ENCODE data around the gene VWDE. TPM values are rescaled to one million over a fixed set of nuclear protein-coding genes. Genes with fewer than 3 reads are reported as not detected.

Gene VWDE
- total RNA-seq, 1 experiment from 2014 or later, result 3.1 TPM

DNA sequence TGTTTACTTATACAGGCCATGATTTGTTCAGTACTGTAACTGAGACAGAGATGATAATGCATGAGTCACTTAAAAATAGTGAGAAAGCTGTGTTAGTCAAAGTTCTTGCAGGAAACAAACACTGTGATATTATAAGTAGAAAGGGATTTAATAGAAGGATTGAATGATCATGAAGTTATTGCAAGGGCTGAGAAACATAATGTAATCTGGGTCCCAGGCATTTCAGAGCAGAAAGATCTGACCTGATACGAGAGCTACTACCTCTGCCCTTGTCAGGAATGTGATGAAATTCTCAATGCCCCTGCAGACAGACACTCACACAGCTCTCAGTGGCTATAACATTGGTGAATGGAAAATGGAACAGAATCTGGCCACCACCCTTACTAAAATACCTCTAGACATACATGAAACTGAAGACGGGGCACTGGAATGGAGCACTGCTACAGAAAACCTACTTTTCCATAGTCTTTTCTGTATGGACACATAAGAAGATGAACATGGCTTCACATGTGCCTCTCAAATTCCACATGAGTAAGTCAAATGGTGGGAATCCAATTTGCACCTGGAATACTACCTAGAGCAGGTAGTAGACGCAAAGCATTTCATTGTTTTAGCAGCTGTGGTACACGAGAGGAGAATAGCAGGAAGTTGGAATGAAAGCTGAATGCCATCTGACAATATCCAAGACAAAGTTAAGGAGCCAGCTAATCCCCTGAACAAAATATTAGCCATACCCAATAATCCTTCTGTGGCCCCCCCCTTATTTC lies 19.1 kb upstream of the VWDE start:
- no TSS peak for BruUV-seq (replicated peaks)
- no peaks in the 10 kb centered on the region for H3K27me3 Mint-ChIP-seq (ENCODE audit: insufficient read depth, unreplicated experiment)
- TF ChIP-seq, protein P1, sequence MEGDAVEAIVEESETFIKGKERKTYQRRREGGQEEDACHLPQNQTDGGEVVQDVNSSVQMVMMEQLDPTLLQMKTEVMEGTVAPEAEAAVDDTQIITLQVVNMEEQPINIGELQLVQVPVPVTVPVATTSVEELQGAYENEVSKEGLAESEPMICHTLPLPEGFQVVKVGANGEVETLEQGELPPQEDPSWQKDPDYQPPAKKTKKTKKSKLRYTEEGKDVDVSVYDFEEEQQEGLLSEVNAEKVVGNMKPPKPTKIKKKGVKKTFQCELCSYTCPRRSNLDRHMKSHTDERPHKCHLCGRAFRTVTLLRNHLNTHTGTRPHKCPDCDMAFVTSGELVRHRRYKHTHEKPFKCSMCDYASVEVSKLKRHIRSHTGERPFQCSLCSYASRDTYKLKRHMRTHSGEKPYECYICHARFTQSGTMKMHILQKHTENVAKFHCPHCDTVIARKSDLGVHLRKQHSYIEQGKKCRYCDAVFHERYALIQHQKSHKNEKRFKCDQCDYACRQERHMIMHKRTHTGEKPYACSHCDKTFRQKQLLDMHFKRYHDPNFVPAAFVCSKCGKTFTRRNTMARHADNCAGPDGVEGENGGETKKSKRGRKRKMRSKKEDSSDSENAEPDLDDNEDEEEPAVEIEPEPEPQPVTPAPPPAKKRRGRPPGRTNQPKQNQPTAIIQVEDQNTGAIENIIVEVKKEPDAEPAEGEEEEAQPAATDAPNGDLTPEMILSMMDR (IDR thresholded peaks at IDR 0.05; ENCODE audit: unreplicated experiment), result no peak
- CTCF ChIA-PET, result interaction anchor here (0.6 to 3.7 kb wide), 9 partner anchors 11 to 182 kb away, joined by 3 to 18 read pairs (median 5); no protein-coding TSS in a partner anchor
- H3K4me1 Mint-ChIP-seq (ENCODE audit: insufficient read depth, unreplicated experiment), result peaks cover 17% of the 10 kb centered on the region
- peak; percentile 10 for DNase-seq (ENCODE audit: unreplicated experiment)
- no peaks in the 10 kb centered on the region for H3K9me3 Mint-ChIP-seq (ENCODE audit: unreplicated experiment)
- intact Hi-C loops (cut with micrococcal nuclease), result no loop called here
- H3K4me3 Mint-ChIP-seq (ENCODE audit: unreplicated experiment), result no peak overlapping the region
- H3K27ac Mint-ChIP-seq (ENCODE audit: low read depth, unreplicated experiment), result no peak overlapping the region
- POLR2A ChIA-PET, result interaction anchor here (0.7 to 2.3 kb wide), 5 partner anchors 13 to 67 kb away, joined by 3 to 11 read pairs (median 4); partner anchors contain the start of gene VWDE
- no peaks in the 10 kb centered on the region for H3K36me3 Mint-ChIP-seq (ENCODE audit: insufficient read depth, unreplicated experiment)

- DNase-seq (ENCODE audit: unreplicated experiment), result no peak
- peaks cover 10% of the 10 kb centered on the region for H3K4me1 Mint-ChIP-seq (ENCODE audit: insufficient read depth, unreplicated experiment)
- H3K9me3 Mint-ChIP-seq (ENCODE audit: unreplicated experiment), result peaks cover 2% of the 10 kb centered on the region
- intact Hi-C loops (cut with micrococcal nuclease), result no loop called here
- TF ChIP-seq, protein P1 (IDR thresholded peaks at IDR 0.05; ENCODE audit: unreplicated experiment), result no peak
- ChIA-PET CTCF (no interaction called here), POLR2A (interaction anchor here (1.0 kb wide), 1 partner anchor 15 kb away, joined by 4 read pairs; the partner anchor contains the start of gene VWDE)
- H3K27me3 Mint-ChIP-seq (ENCODE audit: insufficient read depth, unreplicated experiment), result no peaks in the 10 kb centered on the region
- BruUV-seq (replicated peaks), result no TSS peak
- no peaks in the 10 kb centered on the region for H3K36me3 Mint-ChIP-seq (ENCODE audit: insufficient read depth, unreplicated experiment)
- H3K27ac Mint-ChIP-seq (ENCODE audit: low read depth, unreplicated experiment), result no peak overlapping the region
- H3K4me3 Mint-ChIP-seq (ENCODE audit: unreplicated experiment), result no peak overlapping the region
These were observed 14.8 kb upstream of the VWDE start for GRCh38 chr7:12418452-12418851.

DNA sequence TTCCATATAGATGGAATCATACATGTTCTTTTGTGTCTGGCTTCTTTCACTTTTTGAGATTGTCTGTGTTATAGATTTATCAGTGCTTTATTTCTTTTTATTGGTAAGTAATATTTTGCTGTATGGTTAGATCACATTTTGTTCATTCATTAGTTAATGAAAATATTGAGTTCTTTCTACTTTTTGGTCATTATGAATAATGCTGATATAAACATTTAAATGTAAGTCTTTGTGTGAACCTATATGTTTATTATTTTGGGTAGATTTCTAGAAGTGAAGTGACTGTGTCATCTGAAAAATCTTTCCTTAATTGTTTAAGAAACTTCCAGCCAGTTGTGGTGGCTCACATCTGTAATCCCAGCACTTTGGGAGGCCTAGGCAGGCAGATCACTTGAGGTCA lies 11.4 kb upstream of the VWDE start:
- Mint-ChIP-seq H3K4me3 (ENCODE audit: unreplicated experiment) (no peak overlapping the region), H3K27ac (ENCODE audit: low read depth, unreplicated experiment) (no peak overlapping the region), H3K9me3 (ENCODE audit: unreplicated experiment) (peaks cover 8% of the 10 kb centered on the region), H3K36me3 (ENCODE audit: insufficient read depth, unreplicated experiment) (no peaks in the 10 kb centered on the region), H3K27me3 (ENCODE audit: insufficient read depth, unreplicated experiment) (no peaks in the 10 kb centered on the region), H3K4me1 (ENCODE audit: insufficient read depth, unreplicated experiment) (no peaks in the 10 kb centered on the region)
- CTCF ChIA-PET, result interaction anchor here (0.9 to 1.6 kb wide), 2 partner anchors 11 to 44 kb away, joined by 4 to 5 read pairs; partner anchors contain the start of gene VWDE
- TF ChIP-seq, protein P1 (IDR thresholded peaks at IDR 0.05; ENCODE audit: unreplicated experiment), result no peak
- no TSS peak for BruUV-seq (replicated peaks)
- intact Hi-C loops (cut with micrococcal nuclease), result no loop called here
- POLR2A ChIA-PET, result interaction anchor here (0.6 kb wide), 1 partner anchor 14 kb away, joined by 3 read pairs; no protein-coding TSS in a partner anchor
- DNase-seq (ENCODE audit: unreplicated experiment), result no peak

- no TSS peak for BruUV-seq (replicated peaks)
- CTCF ChIA-PET, result no interaction called here
- no peaks in the 10 kb centered on the region for H3K4me1 Mint-ChIP-seq (ENCODE audit: insufficient read depth, unreplicated experiment)
These were observed 8.7 kb upstream of the VWDE start for GRCh38 chr7:12412407-12412806.

More at GRCh38 chr7:12412407-12412806, 8.7 kb upstream of the VWDE start:
- no peaks in the 10 kb centered on the region for H3K36me3 Mint-ChIP-seq (ENCODE audit: insufficient read depth, unreplicated experiment)
- DNase-seq (ENCODE audit: unreplicated experiment), result no peak
- H3K27me3 Mint-ChIP-seq (ENCODE audit: insufficient read depth, unreplicated experiment), result no peaks in the 10 kb centered on the region
- TF ChIP-seq, protein P1 (IDR thresholded peaks at IDR 0.05; ENCODE audit: unreplicated experiment), result no peak
- intact Hi-C loops (cut with micrococcal nuclease), result no loop called here
- POLR2A ChIA-PET, result interaction anchor here (0.7 kb wide), 1 partner anchor 29 kb away, joined by 3 read pairs; no protein-coding TSS in a partner anchor
- H3K9me3 Mint-ChIP-seq (ENCODE audit: unreplicated experiment), result peaks cover 12% of the 10 kb centered on the region
- no peak overlapping the region for H3K4me3 Mint-ChIP-seq (ENCODE audit: unreplicated experiment)
- no peak overlapping the region for H3K27ac Mint-ChIP-seq (ENCODE audit: low read depth, unreplicated experiment)

All from MCF 10A (cell line).